ENCODE data around the gene HYAL2. TPM values are rescaled to one million over a fixed set of nuclear protein-coding genes. Genes with fewer than 3 reads are reported as not detected.

The HYAL2 gene
- total and polyA plus RNA-seq, 10 of the 15 experiments (the other 5 are each of a cell fraction or from before 2014, with no cell fraction given): 0.06 to 21.8 (median 12.7) TPM

GRCh38 chr3:50327943-50328691 lies 5.6 kb upstream of the HYAL2 start, which contains the start of gene TUSC2 (continued):
- TF ChIP-seq E4F1 (IDR thresholded peaks at IDR 0.05; ENCODE audit: borderline replicate concordance, partially characterized antibody) (peak; percentile 39), IKZF1 (conservative IDR thresholded peaks at IDR 0.05) (peak; percentile 60), HCFC1 (IDR thresholded peaks at IDR 0.05; ENCODE audit: low read length) (peak; percentile 59), TCF3 (IDR thresholded peaks at IDR 0.05; ENCODE audit: borderline replicate concordance, insufficient read depth, low read depth, low read length) (peak; percentile 44; the same call in 1 of the 2 replicates), EGR1 (IDR thresholded peaks at IDR 0.05; ENCODE audit: borderline replicate concordance in 1 of 2, low read depth in 2 of 2, low read length in 2 of 2) (peak; percentile 24 to 50; a peak in 2 of 3 replicates), CHD2 (IDR thresholded peaks at IDR 0.05; ENCODE audit: borderline replicate concordance, low read depth, low read length) (peak; percentile 83), ZNF207 (IDR thresholded peaks at IDR 0.05; ENCODE audit: borderline replicate concordance) (no peak; the same call in 1 of the 2 replicates), CREM (IDR thresholded peaks at IDR 0.05; ENCODE audit: low read depth) (peak; percentile 87), POLR2A (IDR thresholded peaks at IDR 0.05; ENCODE audit: low read depth, low read length) (peak; percentile 92), CREB1 (IDR thresholded peaks at IDR 0.05; ENCODE audit: low read depth) (peak; percentile 92), MTA3 (IDR thresholded peaks at IDR 0.05; ENCODE audit: borderline replicate concordance, low read length) (peak; percentile 41; the same call in 1 of the 2 replicates), MLLT1 (IDR thresholded peaks at IDR 0.05) (0 out of 2 replicates have a peak, but pooled peaks have one; percentile 28), SREBF1 (IDR thresholded peaks at IDR 0.05; ENCODE audit: low read length) (no peak), SP1 (IDR thresholded peaks at IDR 0.05; ENCODE audit: low read depth, low read length) (peak; percentile 83)
- TF ChIP-seq, protein P1, sequence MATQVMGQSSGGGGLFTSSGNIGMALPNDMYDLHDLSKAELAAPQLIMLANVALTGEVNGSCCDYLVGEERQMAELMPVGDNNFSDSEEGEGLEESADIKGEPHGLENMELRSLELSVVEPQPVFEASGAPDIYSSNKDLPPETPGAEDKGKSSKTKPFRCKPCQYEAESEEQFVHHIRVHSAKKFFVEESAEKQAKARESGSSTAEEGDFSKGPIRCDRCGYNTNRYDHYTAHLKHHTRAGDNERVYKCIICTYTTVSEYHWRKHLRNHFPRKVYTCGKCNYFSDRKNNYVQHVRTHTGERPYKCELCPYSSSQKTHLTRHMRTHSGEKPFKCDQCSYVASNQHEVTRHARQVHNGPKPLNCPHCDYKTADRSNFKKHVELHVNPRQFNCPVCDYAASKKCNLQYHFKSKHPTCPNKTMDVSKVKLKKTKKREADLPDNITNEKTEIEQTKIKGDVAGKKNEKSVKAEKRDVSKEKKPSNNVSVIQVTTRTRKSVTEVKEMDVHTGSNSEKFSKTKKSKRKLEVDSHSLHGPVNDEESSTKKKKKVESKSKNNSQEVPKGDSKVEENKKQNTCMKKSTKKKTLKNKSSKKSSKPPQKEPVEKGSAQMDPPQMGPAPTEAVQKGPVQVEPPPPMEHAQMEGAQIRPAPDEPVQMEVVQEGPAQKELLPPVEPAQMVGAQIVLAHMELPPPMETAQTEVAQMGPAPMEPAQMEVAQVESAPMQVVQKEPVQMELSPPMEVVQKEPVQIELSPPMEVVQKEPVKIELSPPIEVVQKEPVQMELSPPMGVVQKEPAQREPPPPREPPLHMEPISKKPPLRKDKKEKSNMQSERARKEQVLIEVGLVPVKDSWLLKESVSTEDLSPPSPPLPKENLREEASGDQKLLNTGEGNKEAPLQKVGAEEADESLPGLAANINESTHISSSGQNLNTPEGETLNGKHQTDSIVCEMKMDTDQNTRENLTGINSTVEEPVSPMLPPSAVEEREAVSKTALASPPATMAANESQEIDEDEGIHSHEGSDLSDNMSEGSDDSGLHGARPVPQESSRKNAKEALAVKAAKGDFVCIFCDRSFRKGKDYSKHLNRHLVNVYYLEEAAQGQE (IDR thresholded peaks at IDR 0.05; ENCODE audit: low read depth, low read length): no peak
- TF ChIP-seq, protein P2, sequence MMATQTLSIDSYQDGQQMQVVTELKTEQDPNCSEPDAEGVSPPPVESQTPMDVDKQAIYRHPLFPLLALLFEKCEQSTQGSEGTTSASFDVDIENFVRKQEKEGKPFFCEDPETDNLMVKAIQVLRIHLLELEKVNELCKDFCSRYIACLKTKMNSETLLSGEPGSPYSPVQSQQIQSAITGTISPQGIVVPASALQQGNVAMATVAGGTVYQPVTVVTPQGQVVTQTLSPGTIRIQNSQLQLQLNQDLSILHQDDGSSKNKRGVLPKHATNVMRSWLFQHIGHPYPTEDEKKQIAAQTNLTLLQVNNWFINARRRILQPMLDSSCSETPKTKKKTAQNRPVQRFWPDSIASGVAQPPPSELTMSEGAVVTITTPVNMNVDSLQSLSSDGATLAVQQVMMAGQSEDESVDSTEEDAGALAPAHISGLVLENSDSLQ (IDR thresholded peaks at IDR 0.05): peak; percentile 76
- TF ChIP-seq, protein P3, sequence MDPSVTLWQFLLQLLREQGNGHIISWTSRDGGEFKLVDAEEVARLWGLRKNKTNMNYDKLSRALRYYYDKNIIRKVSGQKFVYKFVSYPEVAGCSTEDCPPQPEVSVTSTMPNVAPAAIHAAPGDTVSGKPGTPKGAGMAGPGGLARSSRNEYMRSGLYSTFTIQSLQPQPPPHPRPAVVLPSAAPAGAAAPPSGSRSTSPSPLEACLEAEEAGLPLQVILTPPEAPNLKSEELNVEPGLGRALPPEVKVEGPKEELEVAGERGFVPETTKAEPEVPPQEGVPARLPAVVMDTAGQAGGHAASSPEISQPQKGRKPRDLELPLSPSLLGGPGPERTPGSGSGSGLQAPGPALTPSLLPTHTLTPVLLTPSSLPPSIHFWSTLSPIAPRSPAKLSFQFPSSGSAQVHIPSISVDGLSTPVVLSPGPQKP (IDR thresholded peaks at IDR 0.05; ENCODE audit: low read depth, low read length): peak; percentile 70
- TF ChIP-seq, protein P4, sequence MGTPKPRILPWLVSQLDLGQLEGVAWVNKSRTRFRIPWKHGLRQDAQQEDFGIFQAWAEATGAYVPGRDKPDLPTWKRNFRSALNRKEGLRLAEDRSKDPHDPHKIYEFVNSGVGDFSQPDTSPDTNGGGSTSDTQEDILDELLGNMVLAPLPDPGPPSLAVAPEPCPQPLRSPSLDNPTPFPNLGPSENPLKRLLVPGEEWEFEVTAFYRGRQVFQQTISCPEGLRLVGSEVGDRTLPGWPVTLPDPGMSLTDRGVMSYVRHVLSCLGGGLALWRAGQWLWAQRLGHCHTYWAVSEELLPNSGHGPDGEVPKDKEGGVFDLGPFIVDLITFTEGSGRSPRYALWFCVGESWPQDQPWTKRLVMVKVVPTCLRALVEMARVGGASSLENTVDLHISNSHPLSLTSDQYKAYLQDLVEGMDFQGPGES (IDR thresholded peaks at IDR 0.05): peak; percentile 71
